Endodermal cell (in vitro differentiated cells): Measurements from ENCODE around the gene GALNT5. TPM values are rescaled to one million over a fixed set of nuclear protein-coding genes. Genes with fewer than 3 reads are reported as not detected.

Experiments used
- DNase-seq: peaks from one replicate; pipeline ENCODE4 v3.0.0-alpha.2; 2017
- H3K27ac ChIP-seq: 2 replicates; pipeline ENCODE4 v1.5.1; 2013; ENCODE audit warnings: mild to moderate bottlenecking, low read depth, low read length, moderate library complexity
- H3K27me3 ChIP-seq: 2 replicates; pipeline ENCODE4 v1.6.1; 2013; ENCODE audit warnings: mild to moderate bottlenecking, low read length, moderate library complexity; ENCODE audit not compliant: insufficient read depth, control insufficient read depth, poor library complexity, severe bottlenecking
- H3K36me3 ChIP-seq: 2 replicates; pipeline ENCODE4 v1.7.0; 2013; ENCODE audit warnings: mild to moderate bottlenecking, low read length, moderate library complexity; ENCODE audit not compliant: control insufficient read depth, insufficient read depth
- H3K4me1 ChIP-seq: one replicate; pipeline ENCODE4 v1.7.0; 2013; ENCODE audit warnings: low read length; ENCODE audit not compliant: control insufficient read depth, insufficient read depth
- H3K4me3 ChIP-seq: 2 replicates; pipeline ENCODE4 v1.5.1; 2013; ENCODE audit warnings: mild to moderate bottlenecking, low read length, moderate library complexity
- H3K9ac ChIP-seq: 2 replicates; pipeline ENCODE4 v1.6.1; 2013; ENCODE audit warnings: mild to moderate bottlenecking, low read length, moderate library complexity; ENCODE audit not compliant: poor library complexity, severe bottlenecking; ENCODE audit errors: extremely low read depth
- H3K9me3 ChIP-seq: 2 replicates; pipeline ENCODE4 v1.6.1; 2013; ENCODE audit warnings: mild to moderate bottlenecking, low read length, moderate library complexity; ENCODE audit not compliant: control insufficient read depth
- H3K27ac Mint-ChIP-seq: 2 replicates; pipeline ENCODE4 v1.8.0; 2020; ENCODE audit warnings: mixed read lengths
- H3K27me3 Mint-ChIP-seq: 2 replicates; pipeline ENCODE4 v1.8.0; 2021; ENCODE audit warnings: mild to moderate bottlenecking, mixed read lengths; ENCODE audit not compliant: insufficient read depth
- H3K36me3 Mint-ChIP-seq: 2 replicates; pipeline ENCODE4 v1.8.0; 2020; ENCODE audit warnings: low read depth, mixed read lengths
- H3K4me1 Mint-ChIP-seq: 2 replicates; pipeline ENCODE4 v1.8.0; 2020; ENCODE audit warnings: mixed read lengths
- H3K4me3 Mint-ChIP-seq: 2 replicates; pipeline ENCODE4 v1.8.0; 2020; ENCODE audit warnings: mild to moderate bottlenecking, moderate library complexity, mixed read lengths
- H3K9me3 Mint-ChIP-seq: 2 replicates; pipeline ENCODE4 v1.8.0; 2020; ENCODE audit warnings: mild to moderate bottlenecking, mixed read lengths
- CTCF ChIP-seq: fragments of 200-600 bp; sonication (generic); conservative IDR thresholded peaks from 2 replicates; pipeline ENCODE4 v1.5.0; 2021; ENCODE audit warnings: antibody characterized with exemption, mild to moderate bottlenecking
- WGBS, 2 experiments: methylation state at CpG; one replicate each; pipeline versions ENCODE4 v1.1.5 to v1.1.7; 2013; ENCODE audit warnings: missing lambda C conversion rate in 2 of 2, mixed read lengths in 1 of 2; ENCODE audit not compliant: insufficient coverage in 1 of 2, insufficient read length in 1 of 2; 5-methylcytosine and 5-hydroxymethylcytosine counted together
- total RNA-seq, 2 donors: library from RNA; stranded (reverse); fragmentation: NEBNext Ultra II Directional in 1 of 2; extraction: Animal tissue kit (Norgen Biotek cat#: 25700) in 1 of 2; gene quantifications; 2 replicates in 1 of 2; 3 replicates in 1 of 2; pipeline ENCODE4 v1.2.1, GENCODE V29; 2021

GALNT5 gene
- total RNA-seq, 2 donors from 2014 or later: 0.11 TPM; not detected in 1

DNA sequence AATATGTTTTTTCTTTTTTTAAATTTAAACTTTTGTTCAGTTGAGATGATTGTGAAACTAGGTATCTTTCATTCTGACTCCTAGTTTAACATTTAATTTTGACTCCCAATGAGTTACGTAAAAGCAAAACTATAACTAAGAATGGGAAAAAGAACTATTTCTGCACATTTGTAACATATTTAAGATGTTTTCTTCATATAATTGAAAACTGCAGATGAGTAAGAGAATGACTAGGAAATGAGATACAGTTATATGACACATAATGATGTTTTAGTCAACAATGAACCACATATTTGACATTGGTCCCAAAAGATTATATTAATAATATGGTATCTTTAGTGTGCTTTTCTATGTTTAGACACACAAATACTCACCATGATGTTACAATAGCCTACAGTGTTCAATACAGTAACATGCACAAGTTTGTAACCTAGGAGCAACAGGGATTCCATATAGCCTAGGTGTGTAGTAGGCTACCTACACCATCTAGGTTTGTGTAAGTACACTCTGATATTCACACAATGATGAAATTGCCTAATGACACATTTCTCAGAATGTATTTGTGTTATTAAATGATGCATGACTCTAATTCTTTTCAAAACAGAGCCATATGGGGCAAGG lies 55.5 kb downstream of the GALNT5 start:
- H3K36me3 ChIP-seq: no peaks in the 10 kb centered on the region
- H3K4me1 Mint-ChIP-seq: peaks cover 11% of the 10 kb centered on the region
- WGBS, 2 experiments: 100% methylated on average over 1 of the region's 1 CpG; no CpG with 5 or more reads in 1 of the 2 experiments

GRCh38 chr2:157315901-157316300 lies 58.4 kb downstream of the GALNT5 start:
- Histone ChIP-seq H3K27ac (no peak overlapping the region), H3K27me3 (no peaks in the 10 kb centered on the region), H3K36me3 (no peaks in the 10 kb centered on the region), H3K9me3 (no peaks in the 10 kb centered on the region), H3K4me3 (no peak overlapping the region), H3K4me1 (peaks cover 8% of the 10 kb centered on the region), H3K9ac (no peak overlapping the region)
- Mint-ChIP-seq H3K9me3 (no peaks in the 10 kb centered on the region), H3K4me1 (peaks cover 10% of the 10 kb centered on the region), H3K27ac (no peak overlapping the region), H3K36me3 (no peaks in the 10 kb centered on the region), H3K4me3 (no peak overlapping the region), H3K27me3 (no peaks in the 10 kb centered on the region)
- DNase-seq: no peak
- WGBS, 2 experiments: 56 to 83% methylated on average over 2 to 4 of the region's 4 CpGs
- TF ChIP-seq CTCF: no peak

More for the DNA sequence above, 55.5 kb downstream of the GALNT5 start:
- TF ChIP-seq CTCF: no peak
- H3K9me3 ChIP-seq: no peaks in the 10 kb centered on the region
- H3K9ac ChIP-seq: no peak overlapping the region
- no peak overlapping the region for H3K4me3 ChIP-seq
- no peaks in the 10 kb centered on the region for H3K27me3 Mint-ChIP-seq
- H3K4me1 ChIP-seq: no peaks in the 10 kb centered on the region
- no peaks in the 10 kb centered on the region for H3K27me3 ChIP-seq
- H3K36me3 Mint-ChIP-seq: no peaks in the 10 kb centered on the region
- no peaks in the 10 kb centered on the region for H3K9me3 Mint-ChIP-seq
- H3K27ac ChIP-seq: no peak overlapping the region
- no peak for DNase-seq
- no peak overlapping the region for H3K27ac Mint-ChIP-seq
- H3K4me3 Mint-ChIP-seq: no peak overlapping the region

DNA sequence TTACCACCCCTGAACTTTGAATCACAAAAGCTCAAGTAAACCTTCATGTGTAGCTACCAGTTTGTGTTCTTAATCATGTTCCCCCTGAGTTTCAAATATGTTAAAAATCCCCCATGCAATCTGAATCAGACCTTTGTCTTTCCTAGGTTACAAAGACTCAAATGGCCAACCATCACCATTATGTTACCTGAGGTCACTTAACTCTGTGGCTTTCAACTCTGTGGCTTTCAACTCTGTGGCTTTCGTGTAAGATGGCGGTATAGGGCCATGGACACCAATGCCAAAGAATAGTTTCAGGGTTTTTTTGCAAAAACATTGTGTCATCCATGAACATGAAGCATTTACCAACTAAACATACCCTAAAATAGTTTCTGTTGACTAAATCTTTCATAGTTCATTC lies 61.4 kb downstream of the GALNT5 start:
- Mint-ChIP-seq H3K4me1 (peaks cover 18% of the 10 kb centered on the region), H3K27ac (no peak overlapping the region), H3K36me3 (no peaks in the 10 kb centered on the region), H3K4me3 (no peak overlapping the region), H3K27me3 (no peaks in the 10 kb centered on the region), H3K9me3 (no peaks in the 10 kb centered on the region)
- Histone ChIP-seq H3K4me1 (peaks cover 13% of the 10 kb centered on the region), H3K36me3 (no peaks in the 10 kb centered on the region), H3K27me3 (no peaks in the 10 kb centered on the region), H3K4me3 (no peak overlapping the region), H3K27ac (no peak overlapping the region), H3K9me3 (no peaks in the 10 kb centered on the region), H3K9ac (no peak overlapping the region)
- 96 to 100% methylated on average over 2 of the region's 2 CpGs for WGBS, 2 experiments
- DNase-seq: no peak
- TF ChIP-seq CTCF: no peak
